GM12878 (cell line): ENCODE data around the gene SPDYE1. TPM values are rescaled to one million over a fixed set of nuclear protein-coding genes. Genes with fewer than 3 reads are reported as not detected.

Experiments
- ATAC-seq: fragments of 200-7000 bp; cut with Tn5 transposase; 3 replicates; pipeline ENCODE4 v1.9.1; 2020; ENCODE audit warnings: mild to moderate bottlenecking, moderate library complexity
- BruUV-seq: library from RNA; stranded (reverse); fragments of 400-500 nt; replicated peaks from 2 replicates; lab custom pipeline; 2021; lab: Mats Ljungman, UMichigan
- CTCF ChIA-PET: fragments of 300-600 bp; sonication (Branson Sonifier 250); formaldehyde crosslinking; extraction: SDS; loops from one replicate; lab custom pipeline; 2021; ENCODE audit warnings: inconsistent platforms; lab: Yijun Ruan, JAX
- POLR2A ChIA-PET: fragments of 350-600 bp; formaldehyde crosslinking; extraction: SDS; loops from one replicate; lab custom pipeline; 2021; ENCODE audit warnings: inconsistent platforms; lab: Charles Lee
- RAD21 ChIA-PET: fragments of 300-600 bp; sonication (Branson Sonifier 250); formaldehyde crosslinking; loops from one replicate; lab custom pipeline; 2023; ENCODE audit warnings: antibody characterized with exemption; ENCODE audit not compliant: unreplicated experiment; lab: Charles Lee
- SMC1A ChIA-PET: fragments of 300-600 bp; sonication (Branson Sonifier 250); formaldehyde crosslinking; loops from one replicate; lab custom pipeline; 2023; ENCODE audit not compliant: unreplicated experiment, uncharacterized antibody; lab: Charles Lee
- DNase-seq: peaks from one replicate; pipeline ENCODE4 v3.0.0-alpha.2; 2011; ENCODE audit warnings: low read depth, low spot score
- FAIRE-seq: peaks from 3 replicates; lab custom pipeline; 2011; peaks lifted over from hg19 to GRCh38; lab: Jason Lieb, UNC
- H2AFZ ChIP-seq: 2 replicates; pipeline ENCODE4 v1.6.0; 2011; ENCODE audit warnings: low read depth, low read length, control low read depth; ENCODE audit not compliant: control insufficient read depth
- H3K27ac ChIP-seq: 2 replicates; pipeline ENCODE4 v1.5.1; 2011; ENCODE audit warnings: control low read depth; ENCODE audit not compliant: control insufficient read depth, insufficient read depth
- H3K27me3 ChIP-seq, 2 experiments: replicated peaks in 1 of 2; 2 replicates each; pipeline versions ENCODE4 v1.6.0 to v1.6.1; 2011; ENCODE audit warnings: low read length in 1 of 2; ENCODE audit not compliant: control insufficient read depth in 2 of 2, insufficient read depth in 2 of 2
- H3K36me3 ChIP-seq, 2 experiments: 2 replicates each; pipeline ENCODE4 v1.5.1; 2011; ENCODE audit warnings: low read length in 1 of 2; ENCODE audit not compliant: control insufficient read depth in 2 of 2, insufficient read depth in 2 of 2
- H3K4me1 ChIP-seq: 2 replicates; pipeline ENCODE4 v1.6.1; 2011; ENCODE audit warnings: mild to moderate bottlenecking, low read length, moderate library complexity, mixed read lengths; ENCODE audit not compliant: control insufficient read depth, insufficient read depth
- H3K4me2 ChIP-seq: 2 replicates; pipeline ENCODE4 v1.6.0; 2011; ENCODE audit warnings: control low read depth; ENCODE audit not compliant: control insufficient read depth, insufficient read depth
- H3K4me3 ChIP-seq: fragments of 200-600 bp; sonication (generic); 2 replicates; pipeline ENCODE4 v1.5.1; 2016
- H3K79me2 ChIP-seq: 2 replicates; pipeline ENCODE4 v1.6.0; 2011; ENCODE audit warnings: low read length; ENCODE audit not compliant: control insufficient read depth, insufficient read depth
- H3K9ac ChIP-seq: 2 replicates; pipeline ENCODE4 v1.8.0; 2011; ENCODE audit warnings: low read length, control low read depth, mixed read lengths; ENCODE audit not compliant: control insufficient read depth, insufficient read depth
- H3K9me3 ChIP-seq: replicated peaks from 3 replicates; pipeline ENCODE4 v1.5.1; 2011; ENCODE audit warnings: mild to moderate bottlenecking, low read length; ENCODE audit not compliant: control insufficient read depth, insufficient read depth
- H4K20me1 ChIP-seq: 2 replicates; pipeline ENCODE4 v1.6.0; 2011; ENCODE audit not compliant: control insufficient read depth, insufficient read depth
- CBX5 ChIP-seq: sonication (generic); IDR thresholded peaks from 2 replicates; pipeline ENCODE4 v1.6.1; 2016; ENCODE audit warnings: low read depth, moderate library complexity, mild to moderate bottlenecking, inconsistent platforms
- CREM ChIP-seq: IDR thresholded peaks from 2 replicates; pipeline ENCODE4 v1.6.1; 2014; ENCODE audit warnings: antibody characterized with exemption, low read depth
- POLR2A ChIP-seq: IDR thresholded peaks from 2 replicates; pipeline ENCODE4 v1.6.1; 2011; ENCODE audit warnings: low read depth, mild to moderate bottlenecking, low read length
- YBX1 ChIP-seq: fragments of 450-650 bp; IDR thresholded peaks from 2 replicates; pipeline ENCODE4 v1.6.1; 2016; ENCODE audit warnings: antibody characterized with exemption
- WGBS: methylation state at CpG from one replicate; pipeline ENCODE4 v1.1.6; 2016; ENCODE audit warnings: low lambda C conversion rate; ENCODE audit not compliant: insufficient replicate concordance, insufficient coverage; ENCODE audit errors: missing lambda C conversion rate; 5-methylcytosine and 5-hydroxymethylcytosine counted together
- in situ Hi-C: fragments of 300-500 bp; cut with MboI; formaldehyde crosslinking; loops from 9 replicates; pipeline ENCODE4 v1.14.3; 2018; ENCODE audit warnings: mixed read lengths
- intact Hi-C: fragments of 100-400 bp; cut with micrococcal nuclease; formaldehyde crosslinking; loops from one replicate; pipeline ENCODE4 v1.14.2; 2022; ENCODE audit not compliant: unreplicated experiment
- polyA plus RNA-seq, 11 experiments: library from polyadenylated mRNA; depleted of rRNA in 4 of 11; unstranded in 6 of 11; stranded (reverse) in 5 of 11; fragments of >200 nt; fragmentation: Nextera tagmentation in 4 of 11; fragmentation: Illumina TruSeq in 1 of 11; extraction: Ambion mirVana in 4 of 11; extraction: Trizol in 1 of 11; gene quantifications; 1 replicate in 1 of 11; 2 replicates in 10 of 11; pipeline versions ENCODE4 v1.2.1 to v1.2.3, GENCODE V29; 2011 to 2016; ENCODE audit warnings: inconsistent platforms in 2 of 11, missing spikeins in 2 of 11, low read depth in 1 of 11
- total RNA-seq, 4 experiments: library from RNA; depleted of rRNA in 3 of 4; stranded (reverse); fragments of >200 nt in 3 of 4; fragmentation: Illumina TruSeq in 1 of 4; extraction: Trizol in 1 of 4; gene quantifications; 2 replicates each; pipeline versions ENCODE4 v1.2.1 to v1.2.3, GENCODE V29; 2013 to 2021
- TF ChIP-seq, protein P1 (sequence below): IDR thresholded peaks from 2 replicates; pipeline ENCODE4 v1.6.1; 2012; ENCODE audit warnings: low read depth, low read length, improper control_type of control experiment

Gene SPDYE1
- total and polyA plus RNA-seq, 10 of the 15 experiments (the other 5 are each of a cell fraction or from before 2014, with no cell fraction given), result 0.04 to 1.3 (median 0.07) TPM; not detected in 3

GRCh38 chr7:44057849-44058758 lies 60.4 kb downstream of the SPDYE1 start:
- TF ChIP-seq, protein P1, sequence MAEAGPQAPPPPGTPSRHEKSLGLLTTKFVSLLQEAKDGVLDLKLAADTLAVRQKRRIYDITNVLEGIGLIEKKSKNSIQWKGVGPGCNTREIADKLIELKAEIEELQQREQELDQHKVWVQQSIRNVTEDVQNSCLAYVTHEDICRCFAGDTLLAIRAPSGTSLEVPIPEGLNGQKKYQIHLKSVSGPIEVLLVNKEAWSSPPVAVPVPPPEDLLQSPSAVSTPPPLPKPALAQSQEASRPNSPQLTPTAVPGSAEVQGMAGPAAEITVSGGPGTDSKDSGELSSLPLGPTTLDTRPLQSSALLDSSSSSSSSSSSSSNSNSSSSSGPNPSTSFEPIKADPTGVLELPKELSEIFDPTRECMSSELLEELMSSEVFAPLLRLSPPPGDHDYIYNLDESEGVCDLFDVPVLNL, result no peak
- TF ChIP-seq CBX5 (no peak), POLR2A (peak; percentile 65)
- no peaks in the 10 kb centered on the region for H3K9me3 ChIP-seq
- peaks cover 44 to 59% of the 10 kb centered on the region in 2 experiments for H3K36me3 ChIP-seq
- RAD21 ChIA-PET, result no interaction called here
- no peaks in the 10 kb centered on the region for H3K79me2 ChIP-seq
- in situ Hi-C loops, result no loop called here
- POLR2A ChIA-PET, result no interaction called here
- BruUV-seq, result no TSS peak
- WGBS, result 71% methylated on average over 30 of the region's 30 CpGs
- no peak overlapping the region for H3K9ac ChIP-seq
- H3K27me3 ChIP-seq, result no peaks in the 10 kb centered on the region
- H3K27ac ChIP-seq, result peak overlapping the region; percentile 37
- DNase-seq (no peak), FAIRE-seq (no peak), ATAC-seq (peak; percentile 56)
- peaks cover 3% of the 10 kb centered on the region; the same call in 1 of the 2 replicates for H4K20me1 ChIP-seq
- no peak overlapping the region for H3K4me3 ChIP-seq
- peak overlapping the region; percentile 26; the same call in 1 of the 2 replicates for H3K4me2 ChIP-seq
- H2AFZ ChIP-seq, result no peak overlapping the region
- peaks cover 24% of the 10 kb centered on the region for H3K4me1 ChIP-seq
- intact Hi-C loops, result no loop called here
- SMC1A ChIA-PET, result interaction anchor here (1.8 kb wide), 1 partner anchor 14 kb away, joined by 6 read pairs; the partner anchor contains the start of gene DBNL
- CTCF ChIA-PET, result no interaction called here

GRCh38 chr7:44058759-44059218 lies 61.1 kb downstream of the SPDYE1 start:
- no peaks in the 10 kb centered on the region for H3K27me3 ChIP-seq
- no TSS peak for BruUV-seq
- H3K4me3 ChIP-seq, result no peak overlapping the region
- in situ Hi-C loops (no loop called here), intact Hi-C loops (no loop called here)
- H3K27ac ChIP-seq, result peak overlapping the region; percentile 37
- ChIA-PET RAD21 (no interaction called here), CTCF (no interaction called here), POLR2A (no interaction called here), SMC1A (interaction anchor here (1.8 kb wide), 1 partner anchor 14 kb away, joined by 6 read pairs; the partner anchor contains the start of gene DBNL)
- no peak overlapping the region for H3K9ac ChIP-seq
- H3K4me1 ChIP-seq, result peaks cover 24% of the 10 kb centered on the region
- WGBS, result 27% methylated on average over 7 of the region's 7 CpGs
- no peak overlapping the region for H2AFZ ChIP-seq
- H3K36me3 ChIP-seq, result peaks cover 44 to 54% of the 10 kb centered on the region in 2 experiments
- H3K9me3 ChIP-seq, result no peaks in the 10 kb centered on the region
- H3K4me2 ChIP-seq, result 0 out of 2 replicates have a peak overlapping the region, but pooled peaks have one; percentile 26
- FAIRE-seq, result no peak
- peak; percentile 27; the same call in 1 of the 2 replicates for TF ChIP-seq CREM
- TF ChIP-seq YBX1, result no peak
- no peaks in the 10 kb centered on the region for H3K79me2 ChIP-seq
- ATAC-seq, result no peak
- no peak for DNase-seq
- peaks cover 3% of the 10 kb centered on the region; the same call in 1 of the 2 replicates for H4K20me1 ChIP-seq
